AG09309 (cell line): ENCODE data around the gene TRPT1.
A peak's percentile ranks its signal among the peaks of the same experiment; 100 is the strongest.
"Not testable (repeated sequence)": the region's sequence is repeated elsewhere in the genome, so short reads cannot be mapped to it uniquely, and the experiment has no call there.

Experiments used
- DNase-seq: peaks from one replicate; pipeline ENCODE4 v3.0.0-alpha.2; 2010; ENCODE audit warnings: low read depth
- H3K4me3 ChIP-seq: 2 replicates; pipeline ENCODE4 v1.5.1; 2011; ENCODE audit warnings: mild to moderate bottlenecking, low read depth, low read length, moderate library complexity; ENCODE audit not compliant: control insufficient read depth
- CTCF ChIP-seq: IDR thresholded peaks from 2 replicates; pipeline ENCODE4 v1.5.1; 2011; ENCODE audit warnings: mild to moderate bottlenecking, low read depth, low read length, inconsistent platforms; ENCODE audit not compliant: insufficient read depth, control insufficient read depth; ENCODE audit errors: missing control alignments

The TRPT1 gene

DNA sequence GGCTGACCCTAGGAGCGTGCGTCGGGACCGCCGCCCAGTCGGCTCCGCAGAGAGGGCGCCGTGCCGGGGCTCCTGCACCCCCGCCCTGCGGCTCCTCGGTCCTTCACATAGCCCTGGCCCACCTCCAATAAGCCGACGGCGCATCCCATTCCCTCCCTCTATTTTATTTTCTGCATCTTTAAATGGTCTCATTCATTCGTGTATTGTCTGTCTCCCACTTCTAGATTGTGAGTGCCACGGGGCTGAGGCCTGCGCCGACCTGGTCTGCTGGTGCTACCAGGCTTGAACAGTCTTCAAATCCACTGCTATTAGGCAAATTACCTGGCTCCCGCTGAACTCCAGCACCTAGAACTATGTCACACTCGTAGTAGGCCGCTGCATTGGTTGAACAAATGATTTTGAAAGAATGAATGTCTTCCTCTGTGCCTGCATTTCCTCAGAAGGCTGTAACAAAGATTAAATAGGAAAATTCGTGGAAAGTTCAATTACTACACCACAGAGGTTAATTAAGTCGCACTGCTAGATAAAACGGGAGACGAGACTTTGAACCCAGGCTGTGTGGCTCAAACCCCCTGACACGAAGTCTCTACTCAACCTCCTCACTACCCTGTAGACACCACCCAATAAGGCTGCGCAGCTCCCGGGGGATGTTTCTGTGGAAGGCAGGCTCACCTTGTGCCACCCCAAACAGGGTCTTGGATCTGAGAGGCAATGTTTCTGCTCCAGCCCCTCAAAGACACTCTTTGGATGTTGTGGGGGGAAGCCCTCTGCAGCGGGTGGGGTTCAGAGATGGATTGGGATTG is 21.9 kb upstream of the TRPT1 start:
- H3K4me3 ChIP-seq: peak overlapping the region; percentile 81
- TF ChIP-seq CTCF: no peak
- DNase-seq: no peak

DNA sequence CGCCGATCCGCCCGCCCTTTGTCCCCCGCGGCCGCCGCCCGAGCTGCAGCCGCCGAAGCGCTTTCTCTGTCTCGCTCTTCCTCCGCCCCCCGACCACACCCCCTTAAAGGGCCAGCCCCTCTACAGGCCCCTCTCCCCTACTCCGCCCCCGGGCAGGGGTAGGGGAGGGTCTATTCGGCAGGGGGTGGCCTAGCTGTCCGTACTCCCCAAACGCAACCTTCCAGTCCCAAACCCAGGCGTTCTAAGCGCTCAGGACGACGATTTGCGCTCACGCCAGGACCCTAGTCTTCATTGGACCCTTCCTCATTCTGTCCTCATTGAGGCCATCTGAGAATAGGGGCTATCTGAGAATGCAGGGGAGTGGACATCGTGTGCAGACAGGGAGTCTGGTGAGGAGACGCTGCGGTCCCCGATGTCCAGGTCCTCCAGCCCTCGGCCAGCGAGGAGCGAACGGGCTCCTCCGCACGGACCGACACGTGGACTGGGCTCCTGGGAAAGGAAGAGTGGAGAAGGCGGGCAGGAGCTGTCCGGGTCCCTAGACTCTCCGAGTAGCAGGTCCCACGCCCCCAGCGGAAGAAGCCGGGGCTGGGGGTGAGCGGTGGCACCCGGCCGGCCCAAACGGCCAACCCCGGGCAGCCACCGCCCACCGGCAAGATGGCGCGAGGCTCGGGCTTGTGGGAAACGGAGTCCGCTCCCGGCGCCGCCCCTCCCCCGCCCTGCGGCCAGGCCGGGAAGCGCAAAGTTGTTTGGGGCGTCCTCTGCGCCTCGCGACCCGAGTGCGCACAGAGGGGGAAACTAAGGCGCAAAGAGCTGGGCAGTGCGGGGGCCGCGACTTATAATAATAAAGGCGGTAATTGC is 21.1 kb upstream of the TRPT1 start, which contains the start of gene PPP1R14B:
PPP1R14B (minus strand) TSS at position 73 of the 858 bp plus-strand sequence. CDS start 270 bp downstream, outside the sequence.
- no peak for TF ChIP-seq CTCF
- H3K4me3 ChIP-seq: peak within 1 kb of the TSS; percentile 95
- no peak for DNase-seq

DNA sequence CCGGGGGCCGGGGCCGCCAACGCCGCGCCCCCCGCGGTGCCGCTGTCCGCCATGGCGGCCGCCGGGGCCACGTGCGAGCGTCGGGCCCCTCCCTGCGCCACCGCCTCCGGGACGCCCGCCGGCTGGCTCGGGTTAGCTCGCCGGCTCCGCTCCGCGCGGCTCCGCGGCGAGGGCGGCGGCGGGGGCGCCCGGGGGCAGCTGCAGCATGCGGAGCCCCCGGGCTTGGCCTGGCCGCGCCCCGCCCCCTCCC is 20.6 kb upstream of the TRPT1 start:
- peak overlapping the region; percentile 95 for H3K4me3 ChIP-seq
- not testable (repeated sequence) for DNase-seq

DNA sequence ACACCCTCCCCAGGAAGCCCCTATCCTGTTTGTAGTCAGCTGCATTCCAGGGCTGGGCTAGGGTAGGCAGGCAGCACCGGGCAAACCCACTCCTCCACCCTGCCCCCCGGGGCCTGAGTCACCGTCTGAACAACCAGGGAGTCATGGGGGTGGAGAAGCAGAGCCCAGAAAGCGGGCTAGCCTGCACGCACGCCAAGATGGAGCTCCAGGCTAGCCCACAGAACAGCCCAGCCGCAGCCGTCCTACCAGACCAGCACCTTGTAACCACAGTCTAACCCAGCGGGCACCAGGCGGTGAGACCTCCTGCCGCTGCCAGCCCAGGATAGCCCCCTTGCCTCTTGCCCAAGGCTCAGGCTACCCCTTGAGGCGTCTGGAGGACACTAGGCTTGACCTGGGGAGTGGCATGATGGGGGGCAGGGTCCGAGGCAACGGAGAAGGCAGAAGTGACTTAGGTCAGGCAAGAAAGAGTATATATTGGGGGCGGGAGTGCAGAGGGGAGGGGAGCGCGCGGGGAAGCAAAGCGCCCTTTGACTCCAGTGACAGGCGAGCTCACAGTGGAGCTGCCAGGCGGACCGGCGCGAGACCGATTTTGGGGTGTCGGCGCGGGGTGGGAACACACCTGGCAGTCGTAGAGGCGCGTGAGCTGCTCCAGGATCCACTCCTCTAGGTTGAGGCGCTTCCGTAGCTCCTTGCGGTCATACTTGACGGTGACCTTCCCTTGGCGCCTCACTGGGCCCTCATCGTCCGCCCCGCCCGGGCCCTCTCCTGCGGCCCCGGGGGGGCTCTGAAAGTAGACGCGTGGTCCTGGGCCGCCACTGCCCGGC is 20.0 kb upstream of the TRPT1 start:
- no peak for TF ChIP-seq CTCF
- DNase-seq: peak; percentile 59
- H3K4me3 ChIP-seq: peak overlapping the region; percentile 95

- no peak for DNase-seq
- no peak for TF ChIP-seq CTCF
- peak overlapping the region; percentile 95 for H3K4me3 ChIP-seq
Measured at GRCh38 chr11:64245401-64245796, 19.4 kb upstream of the TRPT1 start.

DNA sequence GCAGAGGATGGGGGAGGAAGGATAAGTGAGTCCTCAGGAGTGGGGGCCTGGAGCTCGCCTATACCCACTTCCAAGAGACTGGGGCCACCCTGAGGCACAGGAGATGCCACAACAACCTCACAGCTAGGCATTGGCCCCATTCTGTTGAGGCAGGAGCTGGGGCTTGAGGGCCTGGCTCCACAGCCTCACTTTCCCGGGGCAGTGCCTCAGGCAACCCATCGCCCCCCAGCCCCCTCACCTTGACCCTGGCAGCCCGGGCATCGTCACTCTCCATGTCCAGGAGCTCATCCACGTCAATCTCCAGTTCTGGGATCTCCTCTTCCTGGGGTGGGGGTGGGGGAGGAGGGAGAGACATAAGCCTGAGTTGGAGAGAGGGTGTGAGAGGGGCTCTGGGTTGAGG is 19.0 kb upstream of the TRPT1 start:
- no peak for TF ChIP-seq CTCF
- DNase-seq: no peak
- peak overlapping the region; percentile 95 for H3K4me3 ChIP-seq
